GM20000 (cell line): ENCODE measurements around the gene SCO2.

Source experiments
- DNase-seq: peaks from one replicate; pipeline ENCODE4 v3.0.0; 2012; ENCODE audit warnings: low spot score
- TF ChIP-seq, protein P1 (sequence below): IDR thresholded peaks from 2 replicates; pipeline ENCODE4 v1.5.1; 2012; ENCODE audit warnings: mild to moderate bottlenecking, control low read depth; ENCODE audit errors: extremely low read depth, missing control alignments

The SCO2 gene

DNA sequence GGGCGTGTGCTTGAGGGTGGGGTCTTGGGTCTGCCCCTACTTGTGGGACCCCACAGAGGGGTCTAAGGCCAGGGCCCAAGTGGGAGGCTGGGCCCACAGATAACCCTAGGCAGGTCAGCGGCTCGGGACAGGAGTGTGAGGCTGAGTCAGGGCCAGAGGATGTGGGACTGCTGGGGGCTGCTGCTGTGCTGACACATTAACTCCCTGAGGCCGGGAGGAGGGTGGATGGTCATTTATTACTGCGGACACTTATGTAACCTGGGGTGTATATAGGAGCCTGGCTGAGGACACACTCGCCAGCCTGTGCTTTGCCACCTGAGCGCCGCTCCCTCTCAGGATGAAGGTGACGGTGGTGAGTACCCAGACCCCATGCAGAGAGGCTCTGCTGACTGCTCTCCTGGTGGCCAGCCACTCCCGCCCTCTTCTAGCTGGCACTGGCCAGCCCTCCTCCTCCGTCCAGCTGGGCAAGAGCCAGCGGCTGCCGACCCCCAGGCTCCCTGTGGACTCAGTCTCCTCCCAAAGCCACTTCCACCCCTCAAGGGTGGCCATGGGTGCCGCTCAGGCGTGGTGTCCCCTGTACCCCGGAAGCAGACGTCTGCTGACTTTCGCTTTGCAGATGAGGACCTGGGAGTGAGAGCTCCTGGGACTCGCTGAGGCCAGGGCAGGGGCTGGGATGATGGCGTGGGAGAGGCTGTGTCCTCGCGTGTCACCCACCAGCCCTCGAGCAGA lies 38.7 kb downstream of the SCO2 start, which contains the start of gene MIOX:
MIOX (plus strand) TSS at position 299 of the 729 bp plus-strand sequence; CDS start at position 338, 39 bp downstream.
- no peak for DNase-seq
- TF ChIP-seq, protein P1, sequence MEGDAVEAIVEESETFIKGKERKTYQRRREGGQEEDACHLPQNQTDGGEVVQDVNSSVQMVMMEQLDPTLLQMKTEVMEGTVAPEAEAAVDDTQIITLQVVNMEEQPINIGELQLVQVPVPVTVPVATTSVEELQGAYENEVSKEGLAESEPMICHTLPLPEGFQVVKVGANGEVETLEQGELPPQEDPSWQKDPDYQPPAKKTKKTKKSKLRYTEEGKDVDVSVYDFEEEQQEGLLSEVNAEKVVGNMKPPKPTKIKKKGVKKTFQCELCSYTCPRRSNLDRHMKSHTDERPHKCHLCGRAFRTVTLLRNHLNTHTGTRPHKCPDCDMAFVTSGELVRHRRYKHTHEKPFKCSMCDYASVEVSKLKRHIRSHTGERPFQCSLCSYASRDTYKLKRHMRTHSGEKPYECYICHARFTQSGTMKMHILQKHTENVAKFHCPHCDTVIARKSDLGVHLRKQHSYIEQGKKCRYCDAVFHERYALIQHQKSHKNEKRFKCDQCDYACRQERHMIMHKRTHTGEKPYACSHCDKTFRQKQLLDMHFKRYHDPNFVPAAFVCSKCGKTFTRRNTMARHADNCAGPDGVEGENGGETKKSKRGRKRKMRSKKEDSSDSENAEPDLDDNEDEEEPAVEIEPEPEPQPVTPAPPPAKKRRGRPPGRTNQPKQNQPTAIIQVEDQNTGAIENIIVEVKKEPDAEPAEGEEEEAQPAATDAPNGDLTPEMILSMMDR = no peak

DNA sequence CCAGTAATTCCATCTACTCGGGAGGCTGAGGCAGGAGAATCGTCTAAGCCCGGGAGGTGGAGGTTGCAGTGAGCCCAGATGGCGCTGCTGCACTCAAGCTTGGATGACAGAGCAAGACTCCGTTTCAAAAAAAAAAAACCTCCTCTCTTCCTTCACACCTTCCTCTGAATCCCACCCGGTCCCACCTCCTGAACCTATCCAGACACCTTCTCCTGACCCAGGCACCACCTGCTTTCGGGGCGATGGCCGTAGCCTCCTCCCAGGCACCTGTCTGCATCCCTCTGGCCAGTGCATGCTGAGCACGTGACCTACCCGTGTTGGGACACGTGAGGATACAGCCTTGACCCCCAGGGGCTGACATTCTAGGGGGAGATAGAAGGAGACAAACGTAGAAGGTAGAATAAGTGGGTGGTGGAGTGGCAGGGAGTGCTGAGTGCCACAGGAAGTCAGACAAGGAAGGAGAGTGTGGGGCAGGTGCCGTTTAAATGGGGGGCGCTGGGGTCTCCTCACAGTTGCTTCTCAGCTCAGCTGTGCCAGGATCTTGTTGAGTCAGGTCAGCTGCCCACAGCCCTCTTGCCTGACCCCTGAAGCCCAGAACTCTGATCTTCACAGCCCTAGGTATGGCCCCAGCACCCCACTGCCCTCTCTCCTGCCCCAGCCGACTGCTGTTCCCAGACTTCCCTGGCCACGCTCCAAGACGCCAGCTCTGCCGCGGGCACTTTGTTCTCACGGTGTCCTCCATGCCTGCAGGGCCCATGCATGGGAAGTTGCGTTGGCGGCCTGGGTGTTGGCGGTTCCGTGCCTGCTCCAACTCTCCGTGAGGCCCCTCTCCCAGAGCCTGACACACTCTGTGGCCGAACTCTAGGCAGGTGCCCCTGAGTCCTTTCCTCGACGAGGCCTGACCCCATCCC lies 39.9 kb downstream of the SCO2 start:
- TF ChIP-seq, protein P1 = no peak
- no peak for DNase-seq

DNA sequence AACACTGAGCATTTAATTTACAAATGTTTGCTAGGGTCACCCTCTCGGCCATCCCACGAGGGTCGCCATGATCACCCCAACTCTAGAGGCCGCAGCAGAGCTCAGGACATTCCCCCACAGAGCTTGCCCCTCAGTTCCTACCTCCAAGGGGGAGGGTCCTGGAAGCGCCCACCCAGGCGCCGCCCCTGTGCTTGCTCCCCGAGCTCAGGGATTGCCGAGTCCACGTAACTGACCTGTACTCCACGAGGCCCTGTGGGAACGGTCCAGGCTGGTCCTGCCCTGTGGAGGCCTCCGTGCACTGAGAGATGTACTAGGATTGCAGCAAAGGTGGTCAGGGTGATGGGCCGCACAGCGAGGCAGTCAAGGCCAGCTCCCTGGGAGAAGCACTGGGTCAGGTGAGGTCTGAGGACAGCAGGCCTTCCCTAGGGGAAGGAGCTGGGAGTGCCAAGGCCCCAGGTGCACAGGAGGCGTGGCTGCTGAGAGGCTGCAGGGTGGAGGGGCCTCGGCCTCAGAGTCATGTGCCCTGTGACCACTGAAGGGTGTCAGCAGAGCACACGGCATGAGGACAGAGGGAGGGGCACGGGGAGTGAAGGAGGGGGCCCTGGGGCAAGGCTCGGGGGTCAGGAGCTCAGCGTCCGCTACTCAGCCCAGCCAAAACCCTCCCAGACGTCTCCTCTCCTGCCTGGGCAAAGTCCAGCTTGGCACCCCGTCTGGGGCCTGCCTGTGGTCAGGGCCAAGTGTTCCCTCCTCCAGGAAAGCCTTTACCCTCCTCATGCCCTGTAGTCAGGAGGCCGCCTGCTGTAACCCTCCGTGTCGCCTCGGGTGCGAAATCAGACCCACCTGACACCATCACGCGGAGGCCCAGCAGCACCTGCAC lies 41.2 kb downstream of the SCO2 start:
- no peak for DNase-seq
- TF ChIP-seq, protein P1 = no peak

DNA sequence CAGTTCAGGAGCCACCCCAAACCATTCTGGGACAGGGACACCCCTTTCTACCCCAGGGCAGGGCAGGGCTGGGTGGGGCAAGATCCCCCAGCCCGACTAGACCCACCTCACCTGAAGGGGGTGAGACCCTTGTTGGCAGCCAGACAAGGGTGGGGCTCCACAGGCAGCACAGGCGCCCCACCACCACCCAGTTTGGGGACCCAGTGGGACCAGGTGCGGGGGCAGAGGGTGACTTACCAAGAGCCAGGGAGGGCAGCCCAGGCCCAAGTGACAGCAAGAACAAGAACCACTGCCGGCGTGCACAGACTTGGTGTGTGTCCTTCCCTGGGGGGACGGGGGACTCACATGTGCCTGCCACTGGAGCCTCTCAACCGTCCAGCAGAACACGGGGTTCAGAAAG lies 41.8 kb downstream of the SCO2 start:
- TF ChIP-seq, protein P1 = no peak
- DNase-seq = no peak

DNA sequence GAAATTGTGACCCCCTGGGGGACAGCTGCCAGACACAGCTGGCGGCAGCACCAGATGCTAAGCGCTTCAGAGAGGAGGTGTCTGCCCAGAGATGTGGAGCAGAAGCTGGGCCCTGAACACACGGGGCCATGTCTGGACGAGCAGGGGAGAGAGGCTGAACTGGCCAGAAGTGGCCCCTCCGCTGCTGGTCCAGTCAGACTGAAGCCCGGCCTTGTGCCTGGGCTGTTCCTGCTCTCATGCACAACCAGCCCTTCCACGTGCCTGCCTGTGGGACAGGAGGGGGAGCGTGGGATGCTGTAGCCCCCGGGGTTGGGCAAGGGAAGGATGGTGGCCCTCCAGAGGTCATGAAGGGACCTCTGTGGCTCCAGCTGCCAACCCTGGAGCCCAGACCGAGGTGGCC lies 42.3 kb downstream of the SCO2 start:
- TF ChIP-seq, protein P1 = no peak
- DNase-seq = no peak

DNA sequence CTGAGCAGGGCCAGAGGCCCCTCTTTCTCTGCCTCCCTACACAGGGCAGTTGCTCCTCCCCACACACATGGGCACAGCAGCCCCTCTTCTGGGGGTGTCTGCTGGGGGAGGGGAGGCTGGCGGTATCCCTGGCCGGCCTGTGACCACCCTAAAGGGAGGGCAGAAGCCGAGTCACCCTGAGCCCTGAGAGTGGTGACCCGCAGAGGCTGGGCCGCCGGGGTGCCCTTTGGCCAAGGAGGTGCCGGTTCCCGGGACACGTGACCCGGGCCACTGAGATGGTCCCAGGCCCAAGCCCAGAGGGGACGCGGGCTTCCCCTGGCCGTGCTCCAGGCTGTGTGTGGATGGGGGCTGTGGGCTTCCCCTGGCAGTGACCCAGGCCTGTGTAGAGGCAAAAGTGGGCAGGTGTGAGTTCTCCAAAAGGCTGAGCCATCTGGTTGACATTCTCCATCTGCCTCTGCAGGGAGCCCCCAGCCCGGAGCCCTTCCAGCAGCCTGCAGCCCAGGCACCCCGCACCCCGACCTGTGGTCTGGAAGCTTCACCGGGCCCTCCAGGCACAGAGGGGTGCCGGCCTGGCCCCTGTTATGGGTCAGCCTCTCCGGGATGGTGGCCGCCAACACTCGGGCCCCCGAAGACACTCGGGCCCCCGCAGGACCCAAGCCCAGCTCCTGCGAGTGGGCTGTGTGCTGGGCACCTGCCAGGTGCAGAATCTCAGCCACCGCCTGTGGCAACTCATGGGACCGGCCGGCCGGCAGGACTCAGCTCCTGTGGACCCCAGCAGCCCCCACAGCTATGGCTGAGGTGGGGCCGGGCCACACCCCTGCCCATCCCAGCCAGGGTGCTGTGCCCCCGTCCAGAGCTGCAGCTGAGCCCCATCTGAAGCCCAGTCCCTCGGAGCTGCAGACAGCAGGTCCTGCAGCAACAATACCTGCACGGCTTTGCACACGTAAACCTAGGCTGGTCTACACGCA lies 43.0 kb downstream of the SCO2 start:
- DNase-seq = no peak

More for the DNA sequence above, 43.0 kb downstream of the SCO2 start:
- TF ChIP-seq, protein P1 = no peak
